Panc1 (cell line): ENCODE results near the gene TNFAIP2. TPM values are rescaled to one million over a fixed set of nuclear protein-coding genes. Genes with fewer than 3 reads are reported as not detected.
A peak's percentile ranks its signal among the peaks of the same experiment; 100 is the strongest.

ENCODE experiments used
- ATAC-seq: fragments of 200-7000 bp; cut with Tn5 transposase; 2 replicates; pipeline ENCODE4 v1.9.1; 2020; ENCODE audit warnings: mild to moderate bottlenecking, moderate library complexity
- BruUV-seq: library from RNA; stranded (reverse); fragments of 400-500 nt; replicated peaks from 2 replicates; lab custom pipeline; 2021; lab: Mats Ljungman, UMichigan
- CTCF ChIA-PET: fragments of 300-600 bp; sonication (Branson Sonifier 250); formaldehyde crosslinking; loops from one replicate; lab custom pipeline; 2022; ENCODE audit warnings: antibody characterized with exemption; lab: Charles Lee
- POLR2A ChIA-PET: fragments of 300-600 bp; sonication (Branson Sonifier 250); formaldehyde crosslinking; loops from one replicate; lab custom pipeline; 2022; ENCODE audit warnings: antibody characterized with exemption; lab: Charles Lee
- DNase-seq: peaks from one replicate; pipeline ENCODE4 v3.0.0-alpha.2; 2010; ENCODE audit warnings: low read depth, low spot score
- H3K27ac ChIP-seq: 2 replicates; pipeline ENCODE4 v1.5.1; 2011; ENCODE audit warnings: mild to moderate bottlenecking, low read length, inconsistent platforms
- H3K27me3 ChIP-seq: fragments of 200-500 bp; sonication (Bioruptor generic); 2 replicates; pipeline ENCODE4 v1.6.0; 2014; ENCODE audit warnings: low read length, inconsistent platforms; ENCODE audit not compliant: control insufficient read depth, insufficient read depth
- H3K36me3 ChIP-seq: fragments of 200-500 bp; sonication (Bioruptor generic); 2 replicates; pipeline ENCODE4 v1.5.1; 2014; ENCODE audit warnings: inconsistent platforms, mild to moderate bottlenecking, low read length, moderate library complexity; ENCODE audit not compliant: control insufficient read depth, insufficient read depth
- H3K4me1 ChIP-seq: 2 replicates; pipeline ENCODE4 v1.5.1; 2011; ENCODE audit warnings: inconsistent platforms, mild to moderate bottlenecking, low read length, moderate library complexity; ENCODE audit not compliant: control insufficient read depth, insufficient read depth
- H3K4me3 ChIP-seq, 2 experiments: 2 replicates each; pipeline ENCODE4 v1.5.1; 2011 to 2012; ENCODE audit warnings: low read depth in 2 of 2, low read length in 2 of 2, mild to moderate bottlenecking in 2 of 2, inconsistent platforms in 1 of 2, moderate library complexity in 1 of 2
- H3K9me3 ChIP-seq: fragments of 200-500 bp; sonication (Bioruptor generic); 2 replicates; pipeline ENCODE4 v1.5.1; 2014; ENCODE audit warnings: low read depth, mild to moderate bottlenecking, inconsistent platforms, low read length, moderate library complexity; ENCODE audit not compliant: control insufficient read depth, insufficient read depth
- POLR2AphosphoS5 ChIP-seq: IDR thresholded peaks from 2 replicates; pipeline ENCODE4 v1.6.1; 2012; ENCODE audit warnings: mild to moderate bottlenecking, low read depth, low read length, moderate library complexity
- SIN3A ChIP-seq: IDR thresholded peaks from 2 replicates; pipeline ENCODE4 v1.6.1; 2012; ENCODE audit warnings: low read depth, mild to moderate bottlenecking, low read length, moderate library complexity, borderline replicate concordance; ENCODE audit not compliant: insufficient read depth
- TCF7L2 ChIP-seq: IDR thresholded peaks from 2 replicates; pipeline ENCODE4 v1.6.1; 2011; ENCODE audit warnings: mild to moderate bottlenecking, low read depth, low read length, inconsistent platforms
- in situ Hi-C: cut with HindIII; loops from 2 replicates; pipeline ENCODE4 v1.10.0; 2016; ENCODE audit warnings: low sequenced_read_pairs, low pct_unique_long_range_greater_than_20kb
- intact Hi-C: fragments of 100-400 bp; cut with micrococcal nuclease; formaldehyde crosslinking; loops from one replicate; pipeline ENCODE4 v1.10.0; 2022; ENCODE audit not compliant: unreplicated experiment
- total RNA-seq: library from RNA; stranded (reverse); gene quantifications from one replicate; pipeline ENCODE4 v1.2.1, GENCODE V29; 2021; ENCODE audit not compliant: unreplicated experiment
- TF ChIP-seq, protein P1 (sequence below): fragments of 450-650 bp; IDR thresholded peaks from 2 replicates; pipeline ENCODE4 v1.5.1; 2017; ENCODE audit warnings: mild to moderate bottlenecking
- TF ChIP-seq, protein P2 (sequence below), 2 experiments: IDR thresholded peaks; 2 replicates each; pipeline ENCODE4 v1.6.1; 2011 to 2012; ENCODE audit warnings: low read depth in 2 of 2, control low read depth in 1 of 2, low read length in 1 of 2, mild to moderate bottlenecking in 1 of 2, moderate library complexity in 1 of 2; ENCODE audit not compliant: insufficient read depth in 1 of 2

The TNFAIP2 gene
- total RNA-seq, 1 experiment from 2014 or later = 491 TPM

DNA sequence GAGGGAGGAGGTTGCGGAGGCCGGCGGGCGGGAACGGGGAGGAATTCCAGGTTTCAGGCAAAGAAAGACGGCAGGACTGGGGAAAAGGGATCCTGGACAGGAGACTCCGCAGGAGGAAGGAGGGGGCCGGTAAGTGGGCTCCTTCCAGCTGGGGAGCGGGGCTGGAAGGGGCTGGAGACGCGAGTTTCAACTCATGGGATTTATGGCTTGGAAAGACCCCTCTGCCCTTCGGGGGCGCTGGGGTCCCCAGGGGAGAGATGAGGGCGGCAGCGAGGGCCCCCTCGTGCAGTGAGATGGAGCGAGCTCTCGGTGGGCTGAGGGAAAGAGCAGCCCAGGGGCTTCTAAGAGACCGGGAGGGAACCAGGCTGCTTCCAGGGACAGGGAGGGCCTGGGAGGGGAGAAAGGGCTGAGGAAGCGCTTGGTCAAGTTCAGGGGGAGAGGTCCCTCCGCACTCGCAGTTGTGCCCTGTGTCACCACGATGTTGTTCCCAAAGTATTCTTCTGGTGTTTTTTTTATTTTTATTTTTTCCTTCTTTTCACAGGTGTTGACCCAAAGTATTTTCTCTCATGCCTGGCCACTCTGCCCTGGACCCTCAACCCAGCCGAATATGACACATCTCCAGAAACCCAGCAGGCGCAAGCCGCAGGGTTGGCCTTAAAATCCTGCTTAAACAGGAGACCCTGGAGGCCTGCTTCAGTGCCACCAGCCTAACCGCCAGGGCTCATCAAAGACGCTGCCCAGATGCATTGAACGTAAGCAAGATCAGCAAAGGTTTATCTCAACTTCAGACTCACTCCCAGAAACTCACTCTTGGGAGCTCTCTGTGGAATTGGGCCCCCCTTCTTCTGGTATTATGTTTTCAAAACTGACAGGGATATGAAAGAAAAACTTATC lies 16.1 kb downstream of the TNFAIP2 start:
- intact Hi-C loops = loop anchor here (5.0 kb wide), 1 partner anchor 143 kb away; no protein-coding TSS in a partner anchor
- no peak for DNase-seq
- no peaks in the 10 kb centered on the region for H3K27me3 ChIP-seq
- BruUV-seq = no TSS peak
- TF ChIP-seq POLR2AphosphoS5 = no peak
- TF ChIP-seq, protein P1, sequence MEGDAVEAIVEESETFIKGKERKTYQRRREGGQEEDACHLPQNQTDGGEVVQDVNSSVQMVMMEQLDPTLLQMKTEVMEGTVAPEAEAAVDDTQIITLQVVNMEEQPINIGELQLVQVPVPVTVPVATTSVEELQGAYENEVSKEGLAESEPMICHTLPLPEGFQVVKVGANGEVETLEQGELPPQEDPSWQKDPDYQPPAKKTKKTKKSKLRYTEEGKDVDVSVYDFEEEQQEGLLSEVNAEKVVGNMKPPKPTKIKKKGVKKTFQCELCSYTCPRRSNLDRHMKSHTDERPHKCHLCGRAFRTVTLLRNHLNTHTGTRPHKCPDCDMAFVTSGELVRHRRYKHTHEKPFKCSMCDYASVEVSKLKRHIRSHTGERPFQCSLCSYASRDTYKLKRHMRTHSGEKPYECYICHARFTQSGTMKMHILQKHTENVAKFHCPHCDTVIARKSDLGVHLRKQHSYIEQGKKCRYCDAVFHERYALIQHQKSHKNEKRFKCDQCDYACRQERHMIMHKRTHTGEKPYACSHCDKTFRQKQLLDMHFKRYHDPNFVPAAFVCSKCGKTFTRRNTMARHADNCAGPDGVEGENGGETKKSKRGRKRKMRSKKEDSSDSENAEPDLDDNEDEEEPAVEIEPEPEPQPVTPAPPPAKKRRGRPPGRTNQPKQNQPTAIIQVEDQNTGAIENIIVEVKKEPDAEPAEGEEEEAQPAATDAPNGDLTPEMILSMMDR = no peak
- TF ChIP-seq TCF7L2 = no peak
- TF ChIP-seq SIN3A = no peak
- TF ChIP-seq, protein P2, sequence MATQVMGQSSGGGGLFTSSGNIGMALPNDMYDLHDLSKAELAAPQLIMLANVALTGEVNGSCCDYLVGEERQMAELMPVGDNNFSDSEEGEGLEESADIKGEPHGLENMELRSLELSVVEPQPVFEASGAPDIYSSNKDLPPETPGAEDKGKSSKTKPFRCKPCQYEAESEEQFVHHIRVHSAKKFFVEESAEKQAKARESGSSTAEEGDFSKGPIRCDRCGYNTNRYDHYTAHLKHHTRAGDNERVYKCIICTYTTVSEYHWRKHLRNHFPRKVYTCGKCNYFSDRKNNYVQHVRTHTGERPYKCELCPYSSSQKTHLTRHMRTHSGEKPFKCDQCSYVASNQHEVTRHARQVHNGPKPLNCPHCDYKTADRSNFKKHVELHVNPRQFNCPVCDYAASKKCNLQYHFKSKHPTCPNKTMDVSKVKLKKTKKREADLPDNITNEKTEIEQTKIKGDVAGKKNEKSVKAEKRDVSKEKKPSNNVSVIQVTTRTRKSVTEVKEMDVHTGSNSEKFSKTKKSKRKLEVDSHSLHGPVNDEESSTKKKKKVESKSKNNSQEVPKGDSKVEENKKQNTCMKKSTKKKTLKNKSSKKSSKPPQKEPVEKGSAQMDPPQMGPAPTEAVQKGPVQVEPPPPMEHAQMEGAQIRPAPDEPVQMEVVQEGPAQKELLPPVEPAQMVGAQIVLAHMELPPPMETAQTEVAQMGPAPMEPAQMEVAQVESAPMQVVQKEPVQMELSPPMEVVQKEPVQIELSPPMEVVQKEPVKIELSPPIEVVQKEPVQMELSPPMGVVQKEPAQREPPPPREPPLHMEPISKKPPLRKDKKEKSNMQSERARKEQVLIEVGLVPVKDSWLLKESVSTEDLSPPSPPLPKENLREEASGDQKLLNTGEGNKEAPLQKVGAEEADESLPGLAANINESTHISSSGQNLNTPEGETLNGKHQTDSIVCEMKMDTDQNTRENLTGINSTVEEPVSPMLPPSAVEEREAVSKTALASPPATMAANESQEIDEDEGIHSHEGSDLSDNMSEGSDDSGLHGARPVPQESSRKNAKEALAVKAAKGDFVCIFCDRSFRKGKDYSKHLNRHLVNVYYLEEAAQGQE (IDR thresholded peaks at IDR 0.05; ENCODE audit: insufficient read depth in 1 of 2, low read depth in 2 of 2, low read length in 1 of 2) = no peak
- ChIA-PET CTCF (interaction anchor here (0.6 kb wide), 1 partner anchor 47 kb away, joined by 3 read pairs; no protein-coding TSS in a partner anchor), POLR2A (interaction anchor here (0.6 kb wide), 2 partner anchors 188 to 197 kb away, joined by 6 to 7 read pairs; no protein-coding TSS in a partner anchor)
- ATAC-seq = no peak
- peak overlapping the region in 1 of 2 experiments; percentile 12; a peak in 3 of 4 replicates for H3K4me3 ChIP-seq
- in situ Hi-C loops = no loop called here
- H3K9me3 ChIP-seq = no peaks in the 10 kb centered on the region
- peaks cover 76% of the 10 kb centered on the region for H3K4me1 ChIP-seq
- peak overlapping the region; percentile 88 for H3K27ac ChIP-seq
- H3K36me3 ChIP-seq = 0 out of 2 replicates have a peak, but pooled peaks cover 2% of the 10 kb centered on the region

DNA sequence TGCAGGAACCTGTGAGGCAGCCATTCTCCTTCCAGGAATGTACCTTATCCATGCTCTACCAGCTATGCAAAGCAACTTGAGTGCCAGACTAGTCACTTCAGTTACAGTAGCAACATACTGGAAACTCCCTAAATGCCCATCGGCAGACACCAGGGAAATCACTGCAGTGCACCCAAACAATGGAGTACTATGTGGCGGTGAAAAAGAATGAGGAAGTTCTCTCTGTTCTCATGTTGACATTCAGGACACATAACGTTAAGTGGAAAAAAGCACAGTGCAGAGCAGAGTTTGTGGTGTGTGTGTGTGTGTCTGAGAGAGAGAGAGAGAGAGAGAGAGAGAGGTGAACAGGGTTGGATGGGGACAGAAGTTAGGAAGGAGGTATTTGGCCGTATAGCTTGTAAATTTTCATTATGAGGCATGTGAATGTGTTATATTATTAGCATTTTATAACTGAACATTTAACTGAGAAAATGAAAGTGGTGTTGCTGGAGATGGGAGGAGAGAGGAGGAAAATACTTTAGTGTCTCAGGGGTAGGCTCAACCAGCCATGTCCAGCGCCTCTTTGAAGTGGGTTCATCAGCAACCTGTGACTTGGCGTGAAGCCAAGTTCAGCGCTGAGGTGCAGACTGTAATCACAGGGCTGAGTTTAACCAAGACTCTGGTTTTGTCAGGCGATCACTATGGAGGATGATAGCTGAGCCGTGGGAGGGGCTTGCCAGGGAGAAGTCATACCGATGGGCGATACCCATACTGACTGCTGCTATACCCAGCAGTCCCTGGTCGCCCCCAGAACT lies 17.3 kb downstream of the TNFAIP2 start:
- TF ChIP-seq, protein P1 = no peak
- peak; percentile 88 for TF ChIP-seq TCF7L2
- BruUV-seq = no TSS peak
- intact Hi-C loops (loop anchor here (5.0 kb wide), 1 partner anchor 142 kb away; no protein-coding TSS in a partner anchor), in situ Hi-C loops (no loop called here)
- H3K36me3 ChIP-seq = no peaks in the 10 kb centered on the region
- no peak for DNase-seq
- H3K4me1 ChIP-seq = peaks cover 65% of the 10 kb centered on the region
- ATAC-seq = no peak; the same call in 1 of the 2 replicates
- no peaks in the 10 kb centered on the region for H3K27me3 ChIP-seq
- H3K9me3 ChIP-seq = no peaks in the 10 kb centered on the region
- ChIA-PET POLR2A (no interaction called here), CTCF (interaction anchor here (0.6 to 0.9 kb wide), 3 partner anchors 35 to 154 kb away, joined by 3 to 6 read pairs (median 3); no protein-coding TSS in a partner anchor)
- H3K27ac ChIP-seq = peak overlapping the region; percentile 88
- H3K4me3 ChIP-seq = no peak overlapping the region
